NCI-H2227 (cell line): ENCODE results near the gene GGPS1.
A peak's percentile ranks its signal among the peaks of the same experiment; 100 is the strongest.
"Not testable (repeated sequence)": the region's sequence is repeated elsewhere in the genome, so short reads cannot be mapped to it uniquely, and the experiment has no call there.

Source experiments
- DNase-seq: peaks from one replicate; lab custom pipeline; 2025; ENCODE audit not compliant: unreplicated experiment; lab: John Stamatoyannopoulos, UW

Gene GGPS1

DNA sequence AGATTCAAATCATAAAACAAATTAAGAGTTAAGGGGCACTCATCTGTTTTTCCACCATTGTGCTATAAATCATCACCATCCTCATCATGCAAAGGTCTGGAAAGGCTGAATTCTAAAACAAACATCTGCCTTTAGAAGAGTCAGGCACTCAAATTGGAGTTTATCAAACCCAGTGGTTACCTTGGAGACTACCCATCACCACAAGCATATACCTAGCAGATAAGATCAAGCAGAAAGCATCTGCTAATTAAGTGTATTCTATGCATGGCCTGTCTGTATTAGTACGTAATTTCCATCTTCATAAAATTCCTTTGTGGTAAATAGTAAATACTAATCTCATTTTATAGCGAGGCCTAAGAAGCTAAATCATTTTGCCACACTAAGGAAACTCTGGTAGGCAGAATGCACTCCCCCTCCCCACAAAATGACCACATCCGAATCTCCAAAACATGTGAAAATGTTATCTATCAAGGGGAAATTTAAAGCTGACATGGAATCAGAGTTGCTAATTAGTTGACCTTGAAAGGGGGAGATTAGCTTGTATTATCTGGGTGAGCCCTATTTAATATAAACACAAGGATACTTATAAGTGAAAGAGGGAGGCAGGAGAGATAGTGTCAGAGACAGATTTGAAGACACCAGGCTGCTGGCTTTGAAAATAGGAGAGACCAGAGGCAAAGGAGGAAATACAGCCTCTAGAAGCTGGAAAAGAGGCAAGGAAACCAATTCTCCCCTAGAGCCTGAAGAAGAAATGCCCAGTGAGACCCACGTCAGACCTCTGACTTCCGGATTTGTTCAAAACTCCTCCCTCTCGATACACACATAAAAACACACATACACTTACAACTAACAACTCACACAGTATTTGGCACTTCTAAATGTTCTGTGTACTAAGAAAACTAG, 23.6 kb upstream of the GGPS1 start:
- DNase-seq, result peak; percentile 7

DNA sequence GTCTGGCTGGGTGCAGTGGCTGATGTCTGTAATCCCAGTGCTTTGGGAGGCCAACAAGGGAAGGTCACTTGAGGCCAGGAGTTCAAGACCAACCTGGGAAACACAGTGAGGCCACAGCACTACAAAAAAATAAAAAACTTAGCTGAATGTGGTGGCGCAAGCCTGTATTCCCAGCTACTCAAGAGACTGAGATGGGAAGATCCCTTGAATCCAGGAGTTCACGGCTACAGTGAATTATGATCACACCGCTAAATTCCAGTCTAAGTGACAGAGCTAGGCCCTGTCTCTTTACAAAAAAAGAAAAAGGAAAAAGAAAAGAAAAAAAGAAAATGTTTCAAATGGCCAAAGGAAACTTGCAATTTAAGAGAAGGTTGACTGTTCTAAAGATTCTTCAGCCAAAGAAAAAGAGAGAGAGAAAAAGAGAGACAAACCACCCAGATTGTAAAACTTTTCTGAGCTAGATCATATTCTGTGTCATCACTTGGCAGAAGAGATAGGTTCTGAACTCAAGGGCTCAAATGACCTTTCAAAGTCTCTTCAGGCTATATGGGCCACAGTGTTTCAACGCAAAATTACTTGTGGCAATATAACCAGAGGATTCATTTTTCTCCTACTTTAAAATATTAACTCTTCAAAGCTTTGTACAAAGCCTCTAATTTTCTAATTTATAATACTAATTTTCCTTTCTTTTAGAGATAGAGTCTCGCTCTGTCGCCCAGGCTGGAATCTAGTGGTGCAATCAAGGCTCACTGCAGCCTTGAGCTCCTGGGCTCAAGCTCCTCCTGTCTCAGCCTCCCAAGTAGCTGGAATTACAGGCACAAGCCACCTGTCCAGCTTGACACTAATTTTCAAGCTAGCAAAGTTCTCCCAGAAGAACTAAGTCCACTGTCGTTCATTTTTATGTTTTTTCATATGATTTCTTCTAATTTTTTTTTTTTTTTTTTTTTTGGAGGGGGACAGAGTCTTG, 20.9 kb upstream of the GGPS1 start:
- no peak for DNase-seq

DNA sequence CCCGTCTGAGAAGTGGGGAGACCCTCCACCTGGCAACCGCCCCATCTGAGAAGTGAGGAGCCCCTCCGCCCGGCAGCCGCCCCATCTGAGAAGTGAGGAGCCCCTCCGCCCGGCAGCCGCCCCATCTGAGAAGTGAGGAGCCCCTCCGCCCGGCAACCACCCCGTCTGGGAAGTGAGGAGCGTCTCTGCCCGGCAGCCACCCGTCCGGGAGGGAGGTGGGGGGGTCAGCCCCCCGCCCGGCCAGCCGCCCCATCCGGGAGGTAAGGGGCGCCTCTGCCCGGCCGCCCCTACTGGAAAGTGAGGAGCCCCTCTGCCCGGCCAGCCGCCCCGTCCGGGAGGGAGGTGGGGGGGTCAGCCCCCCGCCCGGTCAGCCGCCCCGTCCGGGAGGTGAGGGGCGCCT, 19.2 kb upstream of the GGPS1 start:
- DNase-seq, result not testable (repeated sequence)

DNA sequence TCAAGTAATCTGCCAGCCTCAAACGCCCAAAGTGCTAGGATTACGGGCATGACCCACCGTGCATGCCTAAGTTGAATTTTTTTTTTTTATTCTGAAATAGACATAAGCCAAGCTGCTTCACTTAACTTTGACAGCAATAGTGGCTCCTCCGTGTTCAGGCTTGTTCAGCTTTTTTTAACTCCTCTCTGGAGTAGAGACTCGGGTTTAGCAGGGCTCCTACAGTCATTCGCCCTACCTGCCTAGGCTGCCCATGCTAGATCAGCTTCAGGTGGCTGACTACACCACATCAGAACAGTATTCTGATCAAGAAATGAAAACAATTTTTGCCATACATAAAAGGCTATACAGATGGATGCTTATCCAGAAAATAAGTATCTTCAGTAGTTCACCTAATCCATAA, 15.1 kb upstream of the GGPS1 start:
- DNase-seq, result no peak

DNA sequence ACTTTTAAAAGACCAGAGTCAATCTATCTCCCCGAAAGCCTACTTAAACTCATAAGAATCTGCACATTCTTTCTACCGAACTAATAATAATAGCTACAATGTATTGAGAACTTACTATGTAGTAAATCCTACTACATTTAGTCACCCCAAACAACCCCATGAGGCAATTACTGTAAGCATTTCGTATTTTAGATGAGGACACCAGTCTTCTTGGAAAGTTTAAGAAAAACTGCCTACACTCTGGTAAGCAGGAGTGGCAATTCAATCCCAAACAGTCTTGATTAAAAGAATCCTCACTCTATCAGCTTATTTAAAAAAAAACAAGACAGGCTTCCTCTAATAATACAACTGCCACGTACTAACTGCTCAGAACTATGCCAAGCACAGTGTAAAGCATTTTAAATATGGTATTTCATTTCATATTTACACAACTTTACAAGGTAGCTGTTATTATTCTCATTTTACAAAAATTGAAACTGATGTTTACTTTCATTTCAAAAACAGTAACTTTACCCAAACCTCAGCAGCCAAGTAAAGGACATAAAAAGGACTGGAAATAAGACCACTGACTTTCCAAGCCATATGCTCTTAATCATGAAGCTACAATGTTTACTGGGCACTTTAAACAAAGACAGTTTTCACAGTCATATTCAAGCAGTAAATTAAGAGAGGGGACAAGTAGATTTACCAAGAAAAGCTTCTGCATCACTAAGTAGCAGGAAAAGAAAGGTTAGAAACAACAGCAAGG, 14.3 kb upstream of the GGPS1 start:
- no peak for DNase-seq

DNA sequence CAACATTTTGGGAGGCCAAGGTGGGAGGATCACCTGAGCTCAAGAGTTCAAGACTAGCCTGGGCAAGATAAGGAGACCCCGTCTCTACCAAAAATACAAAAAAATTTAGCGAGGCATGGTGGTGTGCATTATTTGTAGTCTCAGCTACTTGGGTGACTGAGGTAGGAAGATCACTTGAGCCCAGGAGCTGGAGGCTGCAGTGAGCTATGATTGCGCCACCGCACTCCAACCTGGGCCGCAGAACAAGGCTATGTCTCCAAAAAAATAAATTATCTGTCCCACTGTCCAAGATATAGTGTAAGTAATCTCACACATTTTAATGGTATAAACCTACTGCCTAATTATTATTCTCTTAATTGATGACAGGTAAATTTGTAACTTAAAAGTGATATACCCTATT, 13.2 kb upstream of the GGPS1 start:
- DNase-seq, result no peak

DNA sequence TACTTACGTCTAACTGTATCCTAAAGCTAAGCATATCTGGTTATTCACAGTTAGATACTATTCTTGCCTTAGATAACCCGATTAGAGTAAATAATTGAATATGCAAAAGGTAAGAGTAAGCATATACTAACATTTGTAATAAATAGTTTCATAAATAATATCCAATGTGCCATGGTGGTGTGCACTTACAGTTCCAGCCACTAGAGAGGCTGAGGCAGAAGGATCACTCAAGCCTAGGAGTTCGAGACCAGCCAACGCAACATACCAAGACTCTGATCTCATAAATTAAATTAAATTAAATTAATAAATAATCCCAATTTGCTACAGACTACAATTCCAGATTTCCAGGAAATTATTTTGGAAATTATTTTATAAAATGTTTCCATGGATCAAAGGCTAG, 12.6 kb upstream of the GGPS1 start:
- no peak for DNase-seq

DNA sequence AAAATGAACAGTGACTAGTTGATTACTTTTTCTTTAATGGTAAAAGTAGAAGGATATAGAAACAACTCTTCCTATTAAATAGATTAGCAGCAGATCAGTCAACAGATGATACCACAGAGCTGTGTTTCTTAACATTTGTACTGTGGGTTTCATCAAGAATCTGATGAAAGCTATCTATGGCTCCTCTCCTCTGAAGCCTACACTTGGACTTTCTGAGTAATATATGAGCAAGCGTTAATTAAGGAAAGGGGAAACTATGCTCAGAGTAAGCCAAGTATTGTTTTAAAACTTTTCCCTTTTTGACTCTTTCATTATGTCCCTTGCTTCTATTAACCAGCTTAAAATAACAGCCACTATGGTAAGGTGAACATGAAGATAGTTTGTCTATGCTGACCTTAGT, 11.2 kb upstream of the GGPS1 start:
- no peak for DNase-seq

DNA sequence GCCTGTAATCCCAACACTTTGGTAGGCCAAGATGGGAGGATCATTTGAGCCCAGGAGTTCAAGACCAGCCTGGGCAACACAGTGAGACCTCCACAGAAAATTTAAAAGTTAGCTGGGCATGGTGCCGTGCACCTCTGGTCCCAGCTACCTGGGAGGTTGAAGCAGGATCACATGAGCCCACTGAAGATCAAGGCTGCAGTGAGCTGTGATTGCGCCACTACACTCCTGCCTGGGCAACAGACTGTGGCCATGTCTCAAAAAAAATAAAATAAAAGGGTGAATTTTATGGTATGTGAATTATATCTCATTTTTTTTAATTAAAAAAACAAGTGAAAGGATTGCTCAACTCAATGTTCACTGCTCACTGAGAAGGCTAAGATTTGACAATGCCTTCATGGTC, 9.1 kb upstream of the GGPS1 start:
- no peak for DNase-seq

DNA sequence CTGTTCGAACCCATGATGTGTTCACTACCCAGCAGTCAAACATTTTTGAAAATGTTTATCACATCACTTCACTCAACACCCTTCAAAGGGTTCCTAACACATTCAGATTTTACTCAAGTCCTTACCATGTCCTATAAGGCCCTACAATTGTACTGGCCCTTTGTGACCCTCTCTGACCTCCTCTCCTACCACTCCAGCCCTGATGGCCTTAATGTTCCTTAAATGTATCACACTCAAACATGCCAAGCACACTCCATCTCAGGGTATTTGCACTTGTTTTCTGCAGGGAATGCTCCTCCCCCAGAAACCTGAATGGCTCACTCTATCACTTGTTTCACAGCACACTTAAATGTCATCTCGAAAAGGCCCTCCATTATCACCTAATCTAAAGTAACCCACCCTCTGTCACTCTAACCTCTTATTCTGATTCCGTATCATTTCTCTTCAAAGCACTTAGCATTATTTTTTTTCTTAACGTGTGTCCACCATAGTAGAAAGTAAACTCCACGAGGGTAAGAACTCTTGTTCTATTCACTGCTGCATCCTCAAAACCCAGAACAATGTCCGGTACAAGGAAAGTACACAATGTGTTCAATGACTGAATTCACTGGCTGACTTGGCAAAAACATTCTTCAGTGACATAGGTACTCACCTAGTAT, 7.7 kb upstream of the GGPS1 start:
- DNase-seq, result no peak

DNA sequence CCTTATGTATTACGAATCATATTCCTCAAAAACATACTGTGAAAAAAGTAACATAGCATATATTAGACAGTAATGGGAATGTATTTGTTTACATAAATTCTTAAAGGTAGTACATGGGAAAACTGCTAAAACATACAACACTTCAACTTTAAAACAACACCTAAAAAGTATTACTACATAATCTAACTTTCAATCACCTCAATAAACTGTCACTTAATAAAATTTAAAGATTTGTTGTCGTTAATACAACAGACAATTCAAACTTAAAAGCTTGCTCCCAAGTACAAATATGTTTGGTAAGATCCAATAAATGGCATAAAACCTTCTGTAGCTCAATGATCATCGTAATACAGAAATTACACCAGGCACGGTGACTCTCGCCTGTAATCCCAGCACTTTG, 4.1 kb upstream of the GGPS1 start:
- DNase-seq, result no peak

DNA sequence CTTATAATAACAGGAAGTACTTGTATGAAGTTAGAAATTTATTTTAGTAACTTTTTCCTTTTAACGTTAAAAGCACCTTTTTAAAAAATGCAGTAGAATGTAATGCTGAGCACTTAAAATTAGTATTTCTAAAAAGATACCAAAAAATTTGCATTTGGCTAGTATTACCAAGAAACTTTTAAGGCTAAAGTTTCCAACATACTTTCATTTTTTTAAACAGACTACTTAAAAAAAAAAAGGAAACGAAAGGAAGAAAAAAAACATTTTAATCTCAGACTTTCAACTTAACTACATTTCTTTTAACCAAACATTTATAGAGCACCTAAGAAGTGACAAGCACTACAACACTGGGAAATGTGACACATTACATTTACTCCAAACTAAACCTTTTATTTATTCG, 3.2 kb upstream of the GGPS1 start:
- no peak for DNase-seq

DNA sequence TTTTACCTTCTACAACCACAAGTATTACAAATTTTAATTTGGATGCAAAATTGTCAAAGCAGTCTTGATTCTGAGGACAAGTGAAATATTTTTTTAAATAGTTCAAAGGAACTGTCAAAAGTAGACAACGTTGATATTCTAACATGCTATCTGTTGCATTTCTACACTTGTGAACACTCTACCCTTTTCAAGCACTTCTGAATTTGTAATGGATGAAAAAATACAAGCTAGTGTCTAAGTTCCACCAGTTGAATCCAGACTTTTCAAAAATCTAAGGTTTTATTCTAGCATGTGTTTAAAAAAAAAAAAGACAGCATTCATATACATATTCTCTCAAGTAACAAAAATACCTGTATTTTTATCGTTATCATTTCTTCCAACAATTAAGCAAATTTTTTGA, 2.5 kb upstream of the GGPS1 start:
- no peak for DNase-seq

DNA sequence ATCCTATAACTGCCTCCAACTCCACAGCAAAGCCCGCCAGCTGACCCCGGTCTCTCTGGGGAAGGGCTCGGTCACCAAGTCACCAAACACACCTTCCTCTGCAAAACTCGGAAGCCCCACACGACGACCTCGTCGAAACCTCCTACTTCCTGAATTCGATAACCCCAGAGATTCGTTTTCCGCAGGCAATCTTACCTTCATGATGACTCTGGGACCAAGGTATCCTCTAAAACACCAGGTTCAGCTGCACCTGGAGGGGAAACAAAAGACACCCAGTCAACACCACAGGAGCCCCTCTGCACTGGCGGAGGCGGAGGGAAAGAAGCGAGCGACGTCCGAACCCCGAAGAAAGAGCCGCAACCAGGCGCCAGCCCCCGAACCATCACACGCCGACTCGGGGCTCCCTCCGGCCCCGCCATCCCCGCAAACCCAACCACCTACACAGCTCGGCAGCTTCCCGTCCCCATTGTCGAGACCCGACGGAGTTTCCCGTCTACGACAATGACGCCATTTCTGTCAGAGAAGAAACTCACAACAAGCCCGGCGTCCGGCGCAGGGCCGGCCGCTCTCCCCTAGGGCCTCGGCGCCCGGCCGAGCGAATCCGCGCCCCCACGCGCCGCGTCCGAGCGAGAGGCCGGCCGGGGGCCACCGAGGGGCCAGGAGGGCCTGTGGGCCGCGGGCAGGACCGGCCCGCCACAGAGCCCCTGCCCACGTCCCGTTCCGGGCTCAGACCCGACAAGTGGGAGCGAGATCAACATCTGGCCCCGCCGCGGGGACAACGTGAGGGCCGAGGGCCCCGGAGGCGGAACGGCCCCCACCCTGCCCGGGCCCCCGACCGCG, 1.4 kb upstream of the GGPS1 start:
- peak; percentile 46 for DNase-seq

DNA sequence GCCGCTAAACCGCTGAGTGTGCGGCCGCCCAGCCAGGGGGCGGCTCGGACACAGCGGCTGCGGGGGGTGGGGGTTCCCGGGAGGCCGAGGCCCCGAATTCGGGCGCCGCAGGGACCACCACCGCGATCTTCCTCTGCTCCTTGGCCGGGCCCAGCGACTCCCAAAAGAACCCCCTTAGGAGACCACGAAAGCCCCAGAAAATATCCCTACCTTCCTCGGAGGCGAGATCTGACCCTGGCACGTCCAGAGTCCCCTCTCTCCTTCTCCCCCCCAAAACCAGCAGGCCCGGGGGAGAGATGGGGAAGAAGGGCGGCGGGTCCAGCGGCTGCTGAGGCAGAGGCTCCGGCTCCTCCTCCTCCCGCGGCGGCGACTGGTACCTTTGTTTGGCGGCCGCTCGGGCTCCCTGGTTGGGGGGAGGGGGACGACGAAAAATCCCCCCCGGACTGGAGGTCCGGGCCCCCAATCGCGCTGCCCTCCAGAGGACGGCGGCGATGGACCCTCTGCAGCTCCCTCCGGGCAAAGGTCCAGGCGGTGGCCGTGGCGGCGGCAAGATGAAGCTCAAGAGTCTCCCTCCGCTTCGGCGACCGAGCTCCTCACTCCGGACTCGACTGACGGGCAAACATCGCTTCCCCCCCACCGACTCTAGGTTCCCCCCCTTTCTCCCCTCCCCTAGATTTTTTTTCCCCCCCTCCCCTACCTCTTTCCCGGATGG, 655 bp upstream of the GGPS1 start, which contains the start of gene ARID4B:
ARID4B (minus strand) TSS at position 621 of the 712 bp plus-strand sequence. CDS start 1,260 bp downstream, outside the sequence.
- DNase-seq, result peak; percentile 82

DNA sequence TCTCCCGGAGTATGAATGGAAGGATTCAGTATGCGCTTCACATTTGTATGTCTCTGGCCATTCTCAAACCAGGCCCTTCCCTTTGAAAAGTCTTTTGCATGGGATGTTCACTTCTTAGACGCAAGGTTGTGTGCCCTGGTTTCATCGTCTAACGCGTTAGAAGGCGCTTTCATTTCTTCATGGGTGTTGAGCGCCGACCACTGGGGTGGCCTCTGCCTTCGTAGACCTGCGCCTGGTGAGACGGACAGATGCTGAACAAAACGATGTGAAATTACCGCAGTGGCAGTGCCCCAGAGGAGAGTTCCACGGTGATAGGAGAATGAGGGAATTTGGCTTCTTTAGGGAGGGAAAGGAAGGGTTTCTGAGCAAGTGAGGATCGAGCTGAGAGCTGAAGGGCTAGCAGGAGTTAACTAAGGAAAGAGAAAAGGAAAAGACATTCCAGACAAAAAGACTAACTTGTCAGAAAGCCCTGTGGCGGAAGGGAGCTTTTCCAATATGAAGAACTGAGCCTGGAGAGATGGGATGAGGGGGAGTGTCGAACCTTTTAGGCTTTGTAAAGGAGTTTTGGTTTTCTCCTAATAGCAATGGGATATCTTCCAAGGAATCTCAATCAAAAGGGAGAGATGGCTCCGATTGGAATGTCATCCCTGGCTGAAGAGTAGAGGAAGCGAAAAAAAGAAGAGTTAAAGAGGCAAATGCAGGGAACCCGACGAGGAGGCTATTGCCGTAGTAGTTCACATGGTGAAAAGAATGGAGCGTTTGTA, 951 bp downstream of the GGPS1 start:
- DNase-seq, result peak; percentile 65

DNA sequence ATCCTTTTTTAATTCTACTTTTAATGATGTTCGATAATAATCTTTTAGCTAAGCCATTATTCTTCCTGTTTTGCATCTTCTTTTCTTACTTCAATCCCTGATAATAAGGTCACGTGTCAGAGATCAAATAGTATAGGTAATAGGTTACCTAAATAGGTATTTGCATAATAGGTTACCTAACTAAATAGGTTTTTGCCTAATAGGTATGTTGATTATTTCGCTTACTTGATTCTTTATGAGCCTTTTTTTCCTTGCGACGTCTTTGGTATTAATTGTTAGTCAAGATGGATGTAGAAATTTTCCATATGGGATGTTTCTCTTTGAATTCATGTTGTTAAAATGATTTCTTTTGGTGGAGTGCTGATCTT, 2.5 kb downstream of the GGPS1 start:
- no peak for DNase-seq

DNA sequence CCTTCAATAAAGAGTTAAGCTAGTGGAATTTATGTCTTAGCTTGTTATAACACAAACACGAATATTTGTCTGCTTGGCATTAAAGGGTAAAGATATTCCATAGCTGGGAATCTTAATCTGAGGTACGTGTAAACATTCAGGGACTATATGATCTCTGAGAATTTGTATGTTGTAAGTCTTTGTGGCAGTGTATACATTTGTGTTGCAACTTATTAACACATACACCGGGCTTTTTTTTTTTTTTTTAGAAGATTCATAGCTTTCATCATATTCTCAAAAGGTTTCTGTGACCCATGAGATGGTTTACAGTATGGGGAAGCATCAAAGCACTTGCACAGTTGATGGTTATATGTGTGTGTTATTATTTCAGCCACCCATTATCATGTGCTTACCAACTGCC, 3.0 kb downstream of the GGPS1 start:
- no peak for DNase-seq
